ENCODE data around the gene CCL4.

DNA sequence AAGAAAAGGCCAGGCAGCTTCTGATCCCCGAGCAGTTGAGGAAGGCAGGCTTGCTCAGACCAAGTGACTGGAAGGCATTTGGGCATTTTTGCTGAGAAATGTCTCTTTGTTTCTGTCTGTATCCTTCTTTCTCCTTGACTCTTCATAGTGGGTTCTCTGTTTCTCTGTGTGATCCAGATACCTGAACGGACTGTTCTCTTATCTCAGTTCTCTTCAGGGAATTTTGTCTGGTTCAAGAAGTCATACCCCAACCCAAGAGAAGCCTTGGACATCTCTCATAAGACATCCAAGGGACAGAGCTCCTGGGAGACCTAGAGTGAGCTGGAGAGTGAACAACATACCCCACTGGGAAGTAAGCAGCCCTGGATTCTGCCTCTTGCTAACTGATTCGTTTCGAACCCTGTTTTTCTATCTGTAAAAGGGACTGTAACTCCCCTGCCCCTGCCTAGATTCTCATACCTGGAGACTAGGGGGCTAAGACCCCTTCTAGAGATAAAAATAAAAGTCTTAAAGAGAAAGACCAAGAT, 14.2 kb upstream of the CCL4 start:
- TF ChIP-seq, protein P1, sequence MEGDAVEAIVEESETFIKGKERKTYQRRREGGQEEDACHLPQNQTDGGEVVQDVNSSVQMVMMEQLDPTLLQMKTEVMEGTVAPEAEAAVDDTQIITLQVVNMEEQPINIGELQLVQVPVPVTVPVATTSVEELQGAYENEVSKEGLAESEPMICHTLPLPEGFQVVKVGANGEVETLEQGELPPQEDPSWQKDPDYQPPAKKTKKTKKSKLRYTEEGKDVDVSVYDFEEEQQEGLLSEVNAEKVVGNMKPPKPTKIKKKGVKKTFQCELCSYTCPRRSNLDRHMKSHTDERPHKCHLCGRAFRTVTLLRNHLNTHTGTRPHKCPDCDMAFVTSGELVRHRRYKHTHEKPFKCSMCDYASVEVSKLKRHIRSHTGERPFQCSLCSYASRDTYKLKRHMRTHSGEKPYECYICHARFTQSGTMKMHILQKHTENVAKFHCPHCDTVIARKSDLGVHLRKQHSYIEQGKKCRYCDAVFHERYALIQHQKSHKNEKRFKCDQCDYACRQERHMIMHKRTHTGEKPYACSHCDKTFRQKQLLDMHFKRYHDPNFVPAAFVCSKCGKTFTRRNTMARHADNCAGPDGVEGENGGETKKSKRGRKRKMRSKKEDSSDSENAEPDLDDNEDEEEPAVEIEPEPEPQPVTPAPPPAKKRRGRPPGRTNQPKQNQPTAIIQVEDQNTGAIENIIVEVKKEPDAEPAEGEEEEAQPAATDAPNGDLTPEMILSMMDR (IDR thresholded peaks at IDR 0.05 in 2 of 3, conservative IDR thresholded peaks at IDR 0.05 in 1 of 3; ENCODE audit: borderline replicate concordance in 1 of 3, insufficient read depth in 1 of 3, low read depth in 2 of 3, low read length in 2 of 3), result no peak
- TF ChIP-seq CEBPB (IDR thresholded peaks at IDR 0.05; ENCODE audit: low read depth) (no peak), POLR2A (IDR thresholded peaks at IDR 0.05; ENCODE audit: borderline replicate concordance, extremely low read depth, insufficient read depth, insufficient read length) (no peak), FOSL1 (IDR thresholded peaks at IDR 0.05; ENCODE audit: low read depth) (no peak), JUND (IDR thresholded peaks at IDR 0.05) (no peak), EZH2phosphoT487 (IDR thresholded peaks at IDR 0.05; ENCODE audit: borderline replicate concordance) (no peak), SIN3A (IDR thresholded peaks at IDR 0.05; ENCODE audit: low read depth) (no peak), ZNF274 (IDR thresholded peaks at IDR 0.05; ENCODE audit: low read depth, low read length) (no peak), SP1 (IDR thresholded peaks at IDR 0.05; ENCODE audit: low read depth) (no peak), YY1 (IDR thresholded peaks at IDR 0.05; ENCODE audit: extremely low read depth, insufficient replicate concordance, low read depth, low read length) (no peak), EGR1 (IDR thresholded peaks at IDR 0.05; ENCODE audit: low read depth) (no peak)
- TF ChIP-seq, protein P2, sequence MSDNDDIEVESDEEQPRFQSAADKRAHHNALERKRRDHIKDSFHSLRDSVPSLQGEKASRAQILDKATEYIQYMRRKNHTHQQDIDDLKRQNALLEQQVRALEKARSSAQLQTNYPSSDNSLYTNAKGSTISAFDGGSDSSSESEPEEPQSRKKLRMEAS (IDR thresholded peaks at IDR 0.05), result no peak
- TF ChIP-seq, protein P3, sequence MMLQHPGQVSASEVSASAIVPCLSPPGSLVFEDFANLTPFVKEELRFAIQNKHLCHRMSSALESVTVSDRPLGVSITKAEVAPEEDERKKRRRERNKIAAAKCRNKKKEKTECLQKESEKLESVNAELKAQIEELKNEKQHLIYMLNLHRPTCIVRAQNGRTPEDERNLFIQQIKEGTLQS (IDR thresholded peaks at IDR 0.05), result no peak
- TF ChIP-seq, protein P4, sequence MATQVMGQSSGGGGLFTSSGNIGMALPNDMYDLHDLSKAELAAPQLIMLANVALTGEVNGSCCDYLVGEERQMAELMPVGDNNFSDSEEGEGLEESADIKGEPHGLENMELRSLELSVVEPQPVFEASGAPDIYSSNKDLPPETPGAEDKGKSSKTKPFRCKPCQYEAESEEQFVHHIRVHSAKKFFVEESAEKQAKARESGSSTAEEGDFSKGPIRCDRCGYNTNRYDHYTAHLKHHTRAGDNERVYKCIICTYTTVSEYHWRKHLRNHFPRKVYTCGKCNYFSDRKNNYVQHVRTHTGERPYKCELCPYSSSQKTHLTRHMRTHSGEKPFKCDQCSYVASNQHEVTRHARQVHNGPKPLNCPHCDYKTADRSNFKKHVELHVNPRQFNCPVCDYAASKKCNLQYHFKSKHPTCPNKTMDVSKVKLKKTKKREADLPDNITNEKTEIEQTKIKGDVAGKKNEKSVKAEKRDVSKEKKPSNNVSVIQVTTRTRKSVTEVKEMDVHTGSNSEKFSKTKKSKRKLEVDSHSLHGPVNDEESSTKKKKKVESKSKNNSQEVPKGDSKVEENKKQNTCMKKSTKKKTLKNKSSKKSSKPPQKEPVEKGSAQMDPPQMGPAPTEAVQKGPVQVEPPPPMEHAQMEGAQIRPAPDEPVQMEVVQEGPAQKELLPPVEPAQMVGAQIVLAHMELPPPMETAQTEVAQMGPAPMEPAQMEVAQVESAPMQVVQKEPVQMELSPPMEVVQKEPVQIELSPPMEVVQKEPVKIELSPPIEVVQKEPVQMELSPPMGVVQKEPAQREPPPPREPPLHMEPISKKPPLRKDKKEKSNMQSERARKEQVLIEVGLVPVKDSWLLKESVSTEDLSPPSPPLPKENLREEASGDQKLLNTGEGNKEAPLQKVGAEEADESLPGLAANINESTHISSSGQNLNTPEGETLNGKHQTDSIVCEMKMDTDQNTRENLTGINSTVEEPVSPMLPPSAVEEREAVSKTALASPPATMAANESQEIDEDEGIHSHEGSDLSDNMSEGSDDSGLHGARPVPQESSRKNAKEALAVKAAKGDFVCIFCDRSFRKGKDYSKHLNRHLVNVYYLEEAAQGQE (IDR thresholded peaks at IDR 0.05; ENCODE audit: low read depth), result no peak
